Esophagus muscularis mucosa (tissue), 4 donors: ENCODE results near the gene OAS2. TPM values are rescaled to one million over a fixed set of nuclear protein-coding genes. Genes with fewer than 3 reads are reported as not detected.
"Not testable (repeated sequence)": the region's sequence is repeated elsewhere in the genome, so short reads cannot be mapped to it uniquely, and the experiment has no call there.

Experiments used
- DNase-seq: peaks from one replicate; pipeline ENCODE4 v3.0.0-alpha.2; 2017; ENCODE audit errors: extremely low spot score
- H3K27ac ChIP-seq, 4 donors: fragments of 200-600 bp; sonication (generic); replicated peaks in 1 of 4; 1 replicate in 3 of 4; 2 replicates in 1 of 4; pipeline ENCODE4 v1.5.1; 2016 to 2019; ENCODE audit warnings: mild to moderate bottlenecking in 1 of 4
- H3K27me3 ChIP-seq, 4 donors: fragments of 200-600 bp; sonication (generic); one replicate each; pipeline versions ENCODE4 v1.5.1 to v1.6.0; 2016 to 2019
- H3K36me3 ChIP-seq, 4 donors: fragments of 200-600 bp; sonication (generic); one replicate each; pipeline ENCODE4 v1.5.1; 2016 to 2019
- H3K4me1 ChIP-seq, 4 donors: fragments of 200-600 bp; sonication (generic); one replicate each; pipeline ENCODE4 v1.5.1; 2016 to 2019
- H3K4me3 ChIP-seq, 4 donors: fragments of 200-600 bp; sonication (generic); 1 replicate in 2 of 4; 2 replicates in 2 of 4; pipeline ENCODE4 v1.5.1; 2016 to 2019; ENCODE audit warnings: mild to moderate bottlenecking in 4 of 4, moderate library complexity in 1 of 4
- H3K9me3 ChIP-seq, 4 donors: fragments of 200-600 bp; sonication (generic); 1 replicate in 3 of 4; 2 replicates in 1 of 4; pipeline ENCODE4 v1.5.1; 2016 to 2019
- EP300 ChIP-seq: sonication (generic); formaldehyde crosslinking; IDR thresholded peaks from one replicate; pipeline ENCODE4 v1.6.1; 2017; ENCODE audit warnings: antibody characterized with exemption
- POLR2A ChIP-seq: fragments of 450-650 bp; IDR thresholded peaks from one replicate; pipeline ENCODE4 v1.6.1; 2017; ENCODE audit warnings: antibody characterized with exemption, moderate library complexity, mild to moderate bottlenecking, low read depth
- POLR2AphosphoS5 ChIP-seq, 2 donors: sonication (generic); formaldehyde crosslinking; IDR thresholded peaks; one replicate each; pipeline ENCODE4 v1.6.1; 2017; ENCODE audit warnings: antibody characterized with exemption in 2 of 2
- WGBS: methylation state at CpG from one replicate; pipeline ENCODE4 v1.1.5; 2018; 5-methylcytosine and 5-hydroxymethylcytosine counted together
- intact Hi-C: fragments of 100-400 bp; cut with DNase I; formaldehyde crosslinking; loops from one replicate; pipeline ENCODE4 v1.15.1; 2023
- total RNA-seq, 4 donors: library from RNA; depleted of rRNA; stranded (reverse); fragments of >200 nt; gene quantifications; one replicate each; pipeline versions ENCODE4 v1.1.0 to v1.2.1, GENCODE V29; 2016
- TF ChIP-seq, protein P1 (sequence below), 3 experiments: fragments of 200-600 bp in 2 of 3; fragments of 450-650 bp in 1 of 3; sonication (generic) in 2 of 3; IDR thresholded peaks; one replicate each; pipeline ENCODE4 v1.5.1; 2017 to 2019; ENCODE audit warnings: antibody characterized with exemption in 3 of 3, mild to moderate bottlenecking in 2 of 3, moderate library complexity in 1 of 3

OAS2 gene
- total RNA-seq, 4 donors from 2014 or later: 4.8 to 9.1 (median 7.4) TPM

DNA sequence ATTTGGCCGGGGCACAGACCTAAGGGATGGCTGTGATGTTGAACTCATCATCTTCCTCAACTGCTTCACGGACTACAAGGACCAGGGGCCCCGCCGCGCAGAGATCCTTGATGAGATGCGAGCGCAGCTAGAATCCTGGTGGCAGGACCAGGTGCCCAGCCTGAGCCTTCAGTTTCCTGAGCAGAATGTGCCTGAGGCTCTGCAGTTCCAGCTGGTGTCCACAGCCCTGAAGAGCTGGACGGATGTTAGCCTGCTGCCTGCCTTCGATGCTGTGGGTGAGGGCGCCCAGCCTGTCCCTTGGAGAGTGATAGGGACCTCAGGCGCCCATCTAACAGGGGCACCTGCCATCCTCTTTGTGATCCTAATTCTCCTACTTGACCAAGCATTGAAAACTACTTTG is 27.6 kb upstream of the OAS2 start:
- 100% methylated on average over 3 of the region's 11 CpGs for WGBS
- no peak for DNase-seq
- Histone ChIP-seq H3K9me3 (peaks cover 0 to 6% (median 0%) of the 10 kb centered on the region in 4 donors), H3K27ac (no peak overlapping the region), H3K4me1 (no peaks in the 10 kb centered on the region), H3K4me3 (no peak overlapping the region), H3K36me3 (peaks cover 0 to 67% (median 38%) of the 10 kb centered on the region in 4 donors), H3K27me3 (no peaks in the 10 kb centered on the region)
- intact Hi-C loops: no loop called here
- no peak for TF ChIP-seq EP300
- TF ChIP-seq, protein P1, sequence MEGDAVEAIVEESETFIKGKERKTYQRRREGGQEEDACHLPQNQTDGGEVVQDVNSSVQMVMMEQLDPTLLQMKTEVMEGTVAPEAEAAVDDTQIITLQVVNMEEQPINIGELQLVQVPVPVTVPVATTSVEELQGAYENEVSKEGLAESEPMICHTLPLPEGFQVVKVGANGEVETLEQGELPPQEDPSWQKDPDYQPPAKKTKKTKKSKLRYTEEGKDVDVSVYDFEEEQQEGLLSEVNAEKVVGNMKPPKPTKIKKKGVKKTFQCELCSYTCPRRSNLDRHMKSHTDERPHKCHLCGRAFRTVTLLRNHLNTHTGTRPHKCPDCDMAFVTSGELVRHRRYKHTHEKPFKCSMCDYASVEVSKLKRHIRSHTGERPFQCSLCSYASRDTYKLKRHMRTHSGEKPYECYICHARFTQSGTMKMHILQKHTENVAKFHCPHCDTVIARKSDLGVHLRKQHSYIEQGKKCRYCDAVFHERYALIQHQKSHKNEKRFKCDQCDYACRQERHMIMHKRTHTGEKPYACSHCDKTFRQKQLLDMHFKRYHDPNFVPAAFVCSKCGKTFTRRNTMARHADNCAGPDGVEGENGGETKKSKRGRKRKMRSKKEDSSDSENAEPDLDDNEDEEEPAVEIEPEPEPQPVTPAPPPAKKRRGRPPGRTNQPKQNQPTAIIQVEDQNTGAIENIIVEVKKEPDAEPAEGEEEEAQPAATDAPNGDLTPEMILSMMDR (IDR thresholded peaks at IDR 0.05): no peak
- no peak for TF ChIP-seq POLR2AphosphoS5 (IDR thresholded peaks at IDR 0.05)
- TF ChIP-seq POLR2A: no peak

DNA sequence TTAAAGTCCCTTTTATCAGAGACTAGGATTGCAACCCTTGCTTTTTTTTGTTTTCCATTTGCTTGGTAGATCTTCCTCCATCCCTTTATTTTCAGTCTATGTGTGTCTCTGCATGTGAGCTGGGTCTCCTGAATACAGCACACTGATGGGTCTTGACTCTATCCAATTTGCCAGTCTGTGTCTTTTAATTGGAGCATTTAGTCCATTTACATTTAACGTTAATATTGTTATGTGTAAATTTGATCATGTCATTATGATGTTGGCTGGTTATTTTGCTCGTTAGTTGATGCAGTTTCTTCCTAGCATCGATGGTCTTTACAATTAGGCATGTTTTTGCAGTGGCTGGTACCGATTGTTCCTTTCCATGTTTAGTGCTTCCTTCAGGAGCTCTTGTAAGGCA is 21.2 kb upstream of the OAS2 start:
- H3K4me3 ChIP-seq, H3K4me1 ChIP-seq, H3K27me3 ChIP-seq, DNase-seq, H3K27ac ChIP-seq, intact Hi-C loops: not testable (repeated sequence)
- H3K36me3 ChIP-seq: peaks cover 3 to 47% (median 25%) of the 10 kb centered on the region in 4 donors
- 93% methylated on average over 4 of the region's 4 CpGs for WGBS
- H3K9me3 ChIP-seq: peaks cover 0 to 12% (median 5%) of the 10 kb centered on the region in 4 donors

DNA sequence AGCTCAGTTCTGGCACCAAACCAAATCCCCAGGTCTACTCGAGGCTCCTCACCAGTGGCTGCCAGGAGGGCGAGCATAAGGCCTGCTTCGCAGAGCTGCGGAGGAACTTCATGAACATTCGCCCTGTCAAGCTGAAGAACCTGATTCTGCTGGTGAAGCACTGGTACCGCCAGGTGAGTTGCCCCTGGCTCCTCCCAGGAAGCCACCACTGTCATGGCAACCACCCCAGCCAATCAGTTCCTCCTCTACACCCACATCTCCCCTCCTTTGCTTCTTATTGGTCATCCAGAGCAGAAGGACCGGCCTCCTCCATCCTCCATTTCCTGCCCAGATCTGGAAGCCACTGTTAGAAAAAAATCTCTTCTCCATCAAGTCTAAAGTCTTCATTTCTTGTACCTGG is 17.2 kb upstream of the OAS2 start:
- peaks cover 12 to 81% (median 54%) of the 10 kb centered on the region in 4 donors for H3K36me3 ChIP-seq
- H3K4me3 ChIP-seq: no peak overlapping the region
- H3K9me3 ChIP-seq: peaks cover 0 to 12% (median 4%) of the 10 kb centered on the region in 4 donors
- intact Hi-C loops: no loop called here
- peak; percentile 19 for DNase-seq
- H3K27ac ChIP-seq: no peak overlapping the region
- H3K27me3 ChIP-seq: no peaks in the 10 kb centered on the region
- TF ChIP-seq, protein P1 (IDR thresholded peaks at IDR 0.05): no peak
- TF ChIP-seq EP300 (no peak), POLR2A (no peak), POLR2AphosphoS5 (IDR thresholded peaks at IDR 0.05) (no peak)
- H3K4me1 ChIP-seq: no peaks in the 10 kb centered on the region
- WGBS: 92% methylated on average over 7 of the region's 7 CpGs

DNA sequence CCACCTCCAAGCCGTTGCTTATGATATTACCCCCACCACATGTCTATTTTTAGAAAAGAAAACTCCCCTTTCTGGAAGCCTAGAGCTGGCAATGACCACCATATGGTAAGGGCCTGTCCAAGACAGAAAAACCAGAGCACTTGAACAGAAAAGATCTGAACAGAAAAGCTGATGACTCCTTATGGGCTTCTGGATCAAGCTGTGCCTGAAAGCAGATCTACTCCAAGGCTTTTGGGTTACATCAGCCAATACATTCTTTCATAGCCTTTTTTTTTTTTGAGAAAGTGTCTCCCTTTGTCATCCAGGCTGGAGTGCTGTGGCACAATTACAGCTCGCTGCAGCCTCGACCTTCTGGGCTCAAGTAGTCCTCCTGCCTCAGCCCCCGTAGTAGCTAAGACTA is 16.8 kb upstream of the OAS2 start:
- DNase-seq: peak; percentile 24

DNA sequence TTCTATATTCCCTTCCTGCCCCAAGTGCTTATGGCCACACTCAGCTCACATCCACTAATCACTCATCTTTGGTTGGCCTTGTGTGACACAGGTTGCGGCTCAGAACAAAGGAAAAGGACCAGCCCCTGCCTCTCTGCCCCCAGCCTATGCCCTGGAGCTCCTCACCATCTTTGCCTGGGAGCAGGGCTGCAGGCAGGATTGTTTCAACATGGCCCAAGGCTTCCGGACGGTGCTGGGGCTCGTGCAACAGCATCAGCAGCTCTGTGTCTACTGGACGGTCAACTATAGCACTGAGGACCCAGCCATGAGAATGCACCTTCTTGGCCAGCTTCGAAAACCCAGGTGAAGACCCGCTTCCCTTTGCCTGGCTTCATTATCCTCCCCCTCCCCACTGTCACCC is 15.8 kb upstream of the OAS2 start:
- intact Hi-C loops: no loop called here

More for the DNA sequence above, 16.8 kb upstream of the OAS2 start:
- Histone ChIP-seq H3K27me3 (no peaks in the 10 kb centered on the region), H3K4me1 (no peaks in the 10 kb centered on the region), H3K27ac (no peak overlapping the region), H3K4me3 (no peak overlapping the region), H3K36me3 (peaks cover 12 to 86% (median 58%) of the 10 kb centered on the region in 4 donors), H3K9me3 (peaks cover 0 to 12% (median 4%) of the 10 kb centered on the region in 4 donors)
- WGBS: 89% methylated on average over 4 of the region's 4 CpGs
- TF ChIP-seq POLR2AphosphoS5 (IDR thresholded peaks at IDR 0.05) (no peak), POLR2A (no peak), EP300 (no peak)
- TF ChIP-seq, protein P1 (IDR thresholded peaks at IDR 0.05): no peak
- intact Hi-C loops: no loop called here

More for the DNA sequence above, 15.8 kb upstream of the OAS2 start:
- 99% methylated on average over 7 of the region's 7 CpGs for WGBS
- Histone ChIP-seq H3K4me3 (no peak overlapping the region), H3K9me3 (peaks cover 0 to 12% (median 4%) of the 10 kb centered on the region in 4 donors), H3K27ac (no peak overlapping the region), H3K4me1 (no peaks in the 10 kb centered on the region), H3K27me3 (no peaks in the 10 kb centered on the region), H3K36me3 (peaks cover 12 to 96% (median 65%) of the 10 kb centered on the region in 4 donors)
- peak; percentile 31 for DNase-seq
- TF ChIP-seq, protein P1 (IDR thresholded peaks at IDR 0.05): no peak
- TF ChIP-seq POLR2A (no peak), EP300 (no peak), POLR2AphosphoS5 (IDR thresholded peaks at IDR 0.05) (no peak)
